ENCODE results near the gene CHSY1. TPM values are rescaled to one million over a fixed set of nuclear protein-coding genes. Genes with fewer than 3 reads are reported as not detected.

Gene CHSY1
- total RNA-seq, 1 donor from 2014 or later = 20.4 TPM

- ChIA-PET CTCF (no interaction called here), POLR2A (interaction anchor here (1.0 kb wide), 1 partner anchor 45 kb away, joined by 3 read pairs; no protein-coding TSS in a partner anchor)
- no peak for DNase-seq
- Mint-ChIP-seq H3K27ac (no peak overlapping the region), H3K36me3 (ENCODE audit: low read depth) (peaks cover 23% of the 10 kb centered on the region), H3K4me1 (peaks cover 32% of the 10 kb centered on the region), H3K27me3 (no peaks in the 10 kb centered on the region), H3K4me3 (no peak overlapping the region), H3K9me3 (no peaks in the 10 kb centered on the region)
- TF ChIP-seq CTCF (IDR thresholded peaks at IDR 0.05) = no peak
- intact Hi-C loops (cut with micrococcal nuclease) = no loop called here
- ATAC-seq (ENCODE audit: low read depth) = no peak
These were observed 79.3 kb downstream of the CHSY1 start for GRCh38 chr15:101172501-101173071.

GRCh38 chr15:101171954-101172353, 79.9 kb downstream of the CHSY1 start:
- Mint-ChIP-seq H3K4me3 (no peak overlapping the region), H3K27me3 (no peaks in the 10 kb centered on the region), H3K4me1 (peaks cover 37% of the 10 kb centered on the region), H3K9me3 (no peaks in the 10 kb centered on the region), H3K36me3 (ENCODE audit: low read depth) (peaks cover 18% of the 10 kb centered on the region), H3K27ac (no peak overlapping the region)
- intact Hi-C loops (cut with micrococcal nuclease) = no loop called here
- DNase-seq (no peak), ATAC-seq (ENCODE audit: low read depth) (no peak)
- CTCF ChIA-PET = no interaction called here
- POLR2A ChIA-PET = no interaction called here
- TF ChIP-seq CTCF (IDR thresholded peaks at IDR 0.05) = no peak

- TF ChIP-seq CTCF (IDR thresholded peaks at IDR 0.05) = no peak
- ATAC-seq (ENCODE audit: low read depth) = no peak
- Mint-ChIP-seq H3K4me1 (peaks cover 30% of the 10 kb centered on the region), H3K9me3 (peaks cover 8% of the 10 kb centered on the region), H3K4me3 (no peak overlapping the region), H3K27ac (no peak overlapping the region), H3K27me3 (no peaks in the 10 kb centered on the region), H3K36me3 (ENCODE audit: low read depth) (peaks cover 14% of the 10 kb centered on the region)
- DNase-seq = no peak
- ChIA-PET CTCF (no interaction called here), POLR2A (no interaction called here)
- intact Hi-C loops (cut with micrococcal nuclease) = no loop called here
These were observed 81.1 kb downstream of the CHSY1 start for GRCh38 chr15:101170568-101171350.

GRCh38 chr15:101169495-101170071, 82.3 kb downstream of the CHSY1 start:
- no peak for DNase-seq
- intact Hi-C loops (cut with micrococcal nuclease) = loop anchor here (2.0 kb wide), 1 partner anchor 13 kb away; no protein-coding TSS in a partner anchor
- peaks cover 9% of the 10 kb centered on the region for H3K9me3 Mint-ChIP-seq
- H3K27ac Mint-ChIP-seq = no peak overlapping the region
- CTCF ChIA-PET = no interaction called here
- TF ChIP-seq CTCF (IDR thresholded peaks at IDR 0.05) = no peak
- no peak overlapping the region for H3K4me3 Mint-ChIP-seq
- no peaks in the 10 kb centered on the region for H3K27me3 Mint-ChIP-seq
- H3K36me3 Mint-ChIP-seq (ENCODE audit: low read depth) = peaks cover 10% of the 10 kb centered on the region
- POLR2A ChIA-PET = no interaction called here
- ATAC-seq (ENCODE audit: low read depth) = no peak
- H3K4me1 Mint-ChIP-seq = peaks cover 18% of the 10 kb centered on the region

GRCh38 chr15:101168898-101169494, 82.9 kb downstream of the CHSY1 start:
- H3K27me3 Mint-ChIP-seq = no peaks in the 10 kb centered on the region
- DNase-seq (no peak), ATAC-seq (ENCODE audit: low read depth) (no peak)
- peaks cover 14% of the 10 kb centered on the region for H3K4me1 Mint-ChIP-seq
- ChIA-PET POLR2A (no interaction called here), CTCF (no interaction called here)
- peaks cover 5% of the 10 kb centered on the region for H3K36me3 Mint-ChIP-seq (ENCODE audit: low read depth)
- intact Hi-C loops (cut with micrococcal nuclease) = loop anchor here (2.0 kb wide), 1 partner anchor 14 kb away; no protein-coding TSS in a partner anchor
- TF ChIP-seq CTCF (IDR thresholded peaks at IDR 0.05) = no peak
- no peak overlapping the region for H3K4me3 Mint-ChIP-seq
- peaks cover 13% of the 10 kb centered on the region for H3K9me3 Mint-ChIP-seq
- no peak overlapping the region for H3K27ac Mint-ChIP-seq
